Erythroblast (primary cell): Measurements from ENCODE around the gene DDX11.

Source experiments
- GATA1 ChIP-seq: IDR thresholded peaks from 2 replicates; pipeline ENCODE4 v1.6.1; 2011; ENCODE audit warnings: low read depth, mild to moderate bottlenecking, control low read depth, low read length, moderate library complexity
- POLR2A ChIP-seq: IDR thresholded peaks from 2 replicates; pipeline ENCODE4 v1.6.1; 2011; ENCODE audit warnings: mild to moderate bottlenecking, low read length

DNA sequence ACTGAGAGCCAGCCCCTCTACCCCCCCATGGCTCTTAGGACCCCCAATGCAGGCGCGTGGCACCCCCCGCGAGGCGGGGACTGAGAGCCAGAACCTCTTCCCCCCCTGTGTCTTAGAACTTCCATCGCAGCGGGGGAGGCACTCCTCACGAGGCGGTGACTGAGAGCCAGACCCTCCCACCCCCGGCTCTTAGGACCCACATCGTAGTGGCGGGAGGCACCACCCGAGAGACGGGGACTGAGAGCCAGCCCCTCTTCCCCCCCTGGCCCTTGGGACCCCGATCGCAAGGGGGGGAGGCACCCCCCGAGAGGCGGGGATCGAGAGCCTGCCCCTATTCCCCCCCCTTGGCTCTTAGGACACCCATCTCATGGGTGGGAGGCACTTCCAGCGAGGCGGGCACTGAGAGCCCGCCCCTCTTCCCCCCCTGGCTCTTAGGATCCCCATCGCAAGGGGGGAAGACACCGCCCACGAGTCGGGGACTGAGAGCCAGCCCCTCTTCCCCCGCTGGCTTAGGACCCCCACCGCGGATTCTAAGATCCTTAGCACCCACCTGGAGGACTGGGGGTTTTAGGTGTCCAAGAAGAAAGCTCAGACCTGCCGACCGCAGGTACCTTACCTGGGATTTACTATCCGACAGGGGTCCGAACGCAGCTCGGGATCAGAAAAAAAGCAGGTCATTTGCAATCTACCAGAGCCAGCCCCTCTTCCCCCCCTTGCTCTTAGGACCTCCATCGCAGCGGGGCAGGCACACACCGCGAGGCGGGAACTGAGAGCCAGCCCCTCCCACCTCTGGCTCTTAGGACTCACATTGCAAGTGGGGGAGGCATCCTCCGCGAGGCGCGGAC is 44.9 kb downstream of the DDX11 start:
- TF ChIP-seq POLR2A (no peak), GATA1 (no peak)
